KOPT-K1 (cell line): ENCODE data around the gene TPH2.

ENCODE experiments used
- H3K27ac ChIP-seq: fragments of 200-600 bp; sonication (generic); 2 replicates; pipeline ENCODE4 v1.5.1; 2016; ENCODE audit warnings: antibody characterized with exemption, mild to moderate bottlenecking, low read depth, low read length; ENCODE audit not compliant: poor library complexity, severe bottlenecking
- H3K36me3 ChIP-seq: fragments of 200-600 bp; sonication (generic); 2 replicates; pipeline ENCODE4 v1.5.1; 2017; ENCODE audit warnings: antibody characterized with exemption, mild to moderate bottlenecking, low read length, moderate library complexity; ENCODE audit not compliant: insufficient read depth
- H3K9me3 ChIP-seq: fragments of 200-600 bp; sonication (generic); 2 replicates; pipeline ENCODE4 v1.5.1; 2017; ENCODE audit warnings: antibody characterized with exemption, low read length, mild to moderate bottlenecking; ENCODE audit not compliant: insufficient read depth, poor library complexity, severe bottlenecking

TPH2 gene

GRCh38 chr12:72081777-72082176, 143.1 kb downstream of the TPH2 start:
- Histone ChIP-seq H3K27ac (no peak overlapping the region), H3K9me3 (no peaks in the 10 kb centered on the region), H3K36me3 (no peaks in the 10 kb centered on the region)
